H1 (cell line): ENCODE data around the gene PPFIBP2. TPM values are rescaled to one million over a fixed set of nuclear protein-coding genes. Genes with fewer than 3 reads are reported as not detected.

Experiments
- CTCF ChIA-PET: fragments of 300-600 bp; sonication (Branson Sonifier 250); formaldehyde crosslinking; loops from one replicate; lab custom pipeline; 2021; ENCODE audit not compliant: partially characterized antibody; lab: Charles Lee
- POLR2A ChIA-PET: fragments of 300-600 bp; sonication (Branson Sonifier 250); formaldehyde crosslinking; loops from one replicate; lab custom pipeline; 2021; ENCODE audit warnings: inconsistent platforms; ENCODE audit not compliant: partially characterized antibody; lab: Charles Lee
- DNase-seq, 2 experiments: peaks; one replicate each; pipeline versions ENCODE4 v3.0.0 to v3.0.0-alpha.2; 2010 to 2022; ENCODE audit warnings: low spot score in 2 of 2, low read depth in 1 of 2, mixed read lengths in 1 of 2
- FAIRE-seq: peaks from 2 replicates; lab custom pipeline; 2011; peaks lifted over from hg19 to GRCh38; lab: Jason Lieb, UNC
- H2AFZ ChIP-seq: 2 replicates; pipeline ENCODE4 v1.8.1; 2012; ENCODE audit warnings: low read length, inconsistent platforms
- H2AK5ac ChIP-seq: 2 replicates; pipeline ENCODE4 v1.6.1; 2013; ENCODE audit warnings: low read depth, low read length
- H2BK120ac ChIP-seq: replicated peaks from 2 replicates; pipeline ENCODE3; 2013; ENCODE audit warnings: low read depth, low read length, inconsistent platforms
- H2BK12ac ChIP-seq: 2 replicates; pipeline ENCODE4 v1.6.1; 2013; ENCODE audit warnings: low read depth, low read length
- H2BK15ac ChIP-seq: 2 replicates; pipeline ENCODE4 v1.6.1; 2013; ENCODE audit warnings: low read length
- H2BK20ac ChIP-seq: 2 replicates; pipeline ENCODE4 v1.6.1; 2013; ENCODE audit warnings: low read length
- H2BK5ac ChIP-seq: 2 replicates; pipeline ENCODE4 v1.6.1; 2013; ENCODE audit warnings: low read depth, low read length
- H3K14ac ChIP-seq: 2 replicates; pipeline ENCODE4 v1.6.1; 2013; ENCODE audit warnings: inconsistent platforms; ENCODE audit not compliant: insufficient read length
- H3K18ac ChIP-seq: 2 replicates; pipeline ENCODE4 v1.6.1; 2013; ENCODE audit warnings: low read length; ENCODE audit errors: extremely low read depth
- H3K23ac ChIP-seq: 2 replicates; pipeline ENCODE4 v1.6.1; 2013; ENCODE audit warnings: inconsistent platforms; ENCODE audit not compliant: insufficient read length
- H3K23me2 ChIP-seq: 2 replicates; pipeline ENCODE4 v1.6.1; 2013; ENCODE audit warnings: low read depth, low read length
- H3K27ac ChIP-seq: 2 replicates; pipeline ENCODE4 v1.6.1; 2011; ENCODE audit warnings: low read depth, low read length, inconsistent platforms
- H3K27me3 ChIP-seq, 4 experiments: replicated peaks in 1 of 4; 1 replicate in 1 of 4; 2 replicates in 3 of 4; pipeline versions ENCODE4 v1.6.1 to v1.8.1; 2011 to 2013; ENCODE audit warnings: low read length in 3 of 4, mild to moderate bottlenecking in 3 of 4, inconsistent platforms in 2 of 4, mixed read lengths in 2 of 4, moderate library complexity in 1 of 4; ENCODE audit not compliant: control insufficient read depth in 3 of 4, insufficient read depth in 3 of 4; ENCODE audit errors: extremely low read depth in 1 of 4
- H3K36me3 ChIP-seq, 4 experiments: 2 replicates each; pipeline versions ENCODE4 v1.6.1 to v1.8.1; 2011 to 2013; ENCODE audit warnings: mild to moderate bottlenecking in 4 of 4, low read length in 3 of 4, moderate library complexity in 2 of 4, control low read depth in 1 of 4, inconsistent platforms in 1 of 4; ENCODE audit not compliant: insufficient read depth in 4 of 4, control insufficient read depth in 2 of 4
- H3K4ac ChIP-seq: replicated peaks from 2 replicates; pipeline ENCODE3; 2013; ENCODE audit warnings: low read length, low read depth, mixed read lengths, inconsistent platforms; ENCODE audit not compliant: insufficient read length
- H3K4me1 ChIP-seq, 4 experiments: replicated peaks in 1 of 4; 1 replicate in 1 of 4; 2 replicates in 3 of 4; pipeline versions ENCODE4 v1.6.1 to v1.8.1; 2011 to 2013; ENCODE audit warnings: low read length in 3 of 4, inconsistent platforms in 2 of 4, mixed read lengths in 1 of 4; ENCODE audit not compliant: insufficient read depth in 4 of 4, control insufficient read depth in 3 of 4
- H3K4me2 ChIP-seq, 2 experiments: 2 replicates each; pipeline versions ENCODE4 v1.6.1 to v1.8.1; 2011 to 2013; ENCODE audit warnings: low read depth in 2 of 2, low read length in 2 of 2, control low read depth in 1 of 2, inconsistent platforms in 1 of 2, mild to moderate bottlenecking in 1 of 2; ENCODE audit not compliant: insufficient read depth in 1 of 2
- H3K4me3 ChIP-seq, 4 experiments: fragments of 200-600, 300-600 bp in 1 of 4; sonication (generic), shearing (Covaris generic), sonication (Bioruptor Twin) in 1 of 4; 2 replicates each; pipeline versions ENCODE4 v1.5.1 to v1.8.1; 2011 to 2016; ENCODE audit warnings: low read length in 4 of 4, low read depth in 3 of 4, control low read depth in 2 of 4, inconsistent platforms in 2 of 4, mild to moderate bottlenecking in 2 of 4, mixed read lengths in 1 of 4, moderate library complexity in 1 of 4; ENCODE audit not compliant: insufficient read depth in 2 of 4; ENCODE audit errors: extremely low read depth in 1 of 4
- H3K56ac ChIP-seq: replicated peaks from 2 replicates; pipeline ENCODE3; 2013; ENCODE audit warnings: low read depth, mild to moderate bottlenecking, mixed read lengths, low read length, inconsistent platforms; ENCODE audit not compliant: insufficient read length
- H3K79me1 ChIP-seq: 2 replicates; pipeline ENCODE4 v1.6.1; 2013; ENCODE audit warnings: low read depth, low read length, control low read depth
- H3K79me2 ChIP-seq, 2 experiments: 2 replicates each; pipeline versions ENCODE4 v1.6.1 to v1.8.1; 2012 to 2013; ENCODE audit warnings: low read length in 2 of 2, mild to moderate bottlenecking in 2 of 2, inconsistent platforms in 1 of 2; ENCODE audit not compliant: insufficient read depth in 2 of 2, control insufficient read depth in 1 of 2
- H3K9ac ChIP-seq, 4 experiments: replicated peaks in 1 of 4; 1 replicate in 1 of 4; 2 replicates in 3 of 4; pipeline versions ENCODE4 v1.6.1 to v1.8.1; 2011 to 2013; ENCODE audit warnings: low read depth in 3 of 4, low read length in 3 of 4, control low read depth in 2 of 4, mild to moderate bottlenecking in 2 of 4, moderate library complexity in 2 of 4, inconsistent platforms in 1 of 4; ENCODE audit errors: extremely low read depth in 1 of 4
- H3K9me3 ChIP-seq, 2 experiments: 2 replicates each; pipeline versions ENCODE4 v1.6.1 to v1.8.1; 2012 to 2013; ENCODE audit warnings: mild to moderate bottlenecking in 2 of 2, moderate library complexity in 2 of 2, control low read depth in 1 of 2, inconsistent platforms in 1 of 2, low read depth in 1 of 2, low read length in 1 of 2, mixed read lengths in 1 of 2; ENCODE audit not compliant: insufficient read depth in 2 of 2
- H4K20me1 ChIP-seq, 2 experiments: replicated peaks in 1 of 2; 2 replicates each; pipeline versions ENCODE3 to v1.8.1; 2011 to 2013; ENCODE audit warnings: inconsistent platforms in 2 of 2, low read length in 2 of 2, mild to moderate bottlenecking in 1 of 2; ENCODE audit not compliant: insufficient read depth in 2 of 2, control insufficient read depth in 1 of 2
- H4K5ac ChIP-seq: 2 replicates; pipeline ENCODE4 v1.6.1; 2013; ENCODE audit warnings: low read length, low read depth, mixed read lengths, inconsistent platforms; ENCODE audit not compliant: insufficient read length
- H4K8ac ChIP-seq: 2 replicates; pipeline ENCODE4 v1.8.0; 2013; ENCODE audit warnings: mild to moderate bottlenecking, moderate library complexity, low read length, inconsistent platforms; ENCODE audit not compliant: insufficient read depth; ENCODE audit errors: extremely low read depth
- H4K91ac ChIP-seq: replicated peaks from 2 replicates; pipeline ENCODE3; 2013; ENCODE audit warnings: low read length, mixed read lengths, inconsistent platforms; ENCODE audit not compliant: insufficient read length
- NRF1 ChIP-seq: IDR thresholded peaks from 2 replicates; pipeline ENCODE4 v1.6.1; 2011; ENCODE audit warnings: mild to moderate bottlenecking, low read depth, low read length, improper control_type of control experiment
- RNF2 ChIP-seq: fragments of 200-900, 300-1000 bp; sonication (generic); IDR thresholded peaks from 2 replicates; pipeline ENCODE4 v1.7.1; 2016; ENCODE audit warnings: borderline replicate concordance, low read depth, mild to moderate bottlenecking, antibody characterized with exemption, low read length; ENCODE audit not compliant: poor library complexity, severe bottlenecking; ENCODE audit errors: missing control alignments
- TAF7 ChIP-seq: optimal IDR thresholded peaks from 2 replicates; pipeline ENCODE3; 2011; ENCODE audit warnings: low read depth, mild to moderate bottlenecking, inconsistent platforms, low read length, moderate library complexity, borderline replicate concordance
- WGBS, 2 experiments: shearing (Covaris generic) in 1 of 2; methylation state at CpG; one replicate each; pipeline versions ENCODE4 v1.1.6 to v1.1.7; 2013 to 2015; ENCODE audit warnings: low lambda C conversion rate in 2 of 2, mixed read lengths in 2 of 2, inconsistent platforms in 1 of 2, low coverage in 1 of 2, missing lambda C conversion rate in 1 of 2; ENCODE audit not compliant: insufficient replicate concordance in 2 of 2, insufficient coverage in 1 of 2, insufficient read length in 1 of 2; ENCODE audit errors: extremely low coverage in 1 of 2, missing lambda C conversion rate in 1 of 2; 5-methylcytosine and 5-hydroxymethylcytosine counted together
- polyA plus RNA-seq, 7 experiments: library from polyadenylated mRNA; depleted of rRNA in 3 of 7; stranded (reverse) in 5 of 7; unstranded in 2 of 7; fragments of >200 nt in 5 of 7; fragments of 200-250 nt in 2 of 7; gene quantifications; 1 replicate in 5 of 7; 2 replicates in 1 of 7; 4 replicates in 1 of 7; pipeline versions ENCODE4 v1.2.1 to v1.2.3, GENCODE V29; 2011 to 2013; ENCODE audit warnings: missing spikeins in 2 of 7, mixed read lengths in 2 of 7
- total RNA-seq: library from RNA; stranded (reverse); fragmentation: NEBNext Ultra II Directional; extraction: Animal tissue kit (Norgen Biotek cat#: 25700); gene quantifications from 2 replicates; pipeline ENCODE4 v1.2.1, GENCODE V29; 2021

The PPFIBP2 gene
- total and polyA plus RNA-seq, 2 of the 8 experiments (the other 6 are each of a cell fraction or from before 2014, with no cell fraction given), result 5.5 to 9.8 TPM

- CTCF ChIA-PET, result no interaction called here
- WGBS, 2 experiments, result 88% methylated on average over 4 of the region's 4 CpGs; no CpG with 5 or more reads in 1 of the 2 experiments
These were observed 17.8 kb upstream of the PPFIBP2 start for GRCh38 chr11:7495882-7496551.

More at GRCh38 chr11:7495882-7496551, 17.8 kb upstream of the PPFIBP2 start:
- Histone ChIP-seq H4K5ac (no peak overlapping the region), H3K36me3 (no peaks in the 10 kb centered on the region), H2BK5ac (no peak overlapping the region), H2BK12ac (no peak overlapping the region), H3K27me3 (peaks cover 0 to 1% (median 0%) of the 10 kb centered on the region in 4 experiments; a peak in 1 of 7 replicates), H2BK20ac (no peak overlapping the region), H4K8ac (no peak overlapping the region; the same call in 1 of the 2 replicates), H2BK120ac (no peak overlapping the region), H4K91ac (no peak overlapping the region), H3K14ac (no peak overlapping the region), H3K9me3 (no peaks in the 10 kb centered on the region), H2AFZ (no peak overlapping the region), H3K56ac (no peak overlapping the region), H3K79me2 (no peaks in the 10 kb centered on the region), H2BK15ac (no peak overlapping the region), H2AK5ac (no peak overlapping the region), H3K18ac (no peak overlapping the region), H3K4me3 (no peak overlapping the region), H3K23ac (no peak overlapping the region), H3K4me2 (no peak overlapping the region), H3K4me1 (peaks cover 0 to 6% (median 3%) of the 10 kb centered on the region in 4 experiments; a peak in 2 of 7 replicates), H3K27ac (no peak overlapping the region), H3K4ac (no peak overlapping the region), H3K9ac (no peak overlapping the region), H4K20me1 (no peaks in the 10 kb centered on the region), H3K23me2 (no peaks in the 10 kb centered on the region), H3K79me1 (no peaks in the 10 kb centered on the region)
- FAIRE-seq (no peak), DNase-seq (no peak)
- POLR2A ChIA-PET, result interaction anchor here (1.0 kb wide), 1 partner anchor 11 kb away, joined by 3 read pairs; the partner anchor contains the start of gene OLFML1
- TF ChIP-seq RNF2 (no peak), TAF7 (no peak), NRF1 (no peak)
